GM12878 (cell line): ENCODE measurements around the gene CDK11B. TPM values are rescaled to one million over a fixed set of nuclear protein-coding genes. Genes with fewer than 3 reads are reported as not detected.
A peak's percentile ranks its signal among the peaks of the same experiment; 100 is the strongest.

Experiments
- ATF2 ChIP-seq: IDR thresholded peaks from 2 replicates; pipeline ENCODE4 v1.6.1; 2012; ENCODE audit warnings: low read length, inconsistent platforms
- CBX3 ChIP-seq: fragments of 200-600 bp; sonication (generic); IDR thresholded peaks from 2 replicates; pipeline ENCODE4 v1.6.1; 2016; ENCODE audit warnings: low read depth, borderline replicate concordance
- EGR1 ChIP-seq, 2 experiments: IDR thresholded peaks; 1 replicate in 1 of 2; 2 replicates in 1 of 2; pipeline ENCODE4 v1.6.1; 2011 to 2012; ENCODE audit warnings: low read depth in 2 of 2, low read length in 2 of 2, borderline replicate concordance in 1 of 2, mild to moderate bottlenecking in 1 of 2, moderate library complexity in 1 of 2
- IKZF2 ChIP-seq, 2 experiments: fragments of 450-650 bp; IDR thresholded peaks; 2 replicates each; pipeline ENCODE4 v1.6.1; 2017; ENCODE audit warnings: mild to moderate bottlenecking in 2 of 2, moderate library complexity in 2 of 2
- IRF5 ChIP-seq: fragments of 450-650 bp; IDR thresholded peaks from 2 replicates; pipeline ENCODE4 v1.6.1; 2017; ENCODE audit warnings: borderline replicate concordance
- NFYB ChIP-seq: IDR thresholded peaks from 2 replicates; pipeline ENCODE4 v1.6.1; 2011; ENCODE audit warnings: low read depth, mild to moderate bottlenecking, low read length, improper control_type of control experiment, moderate library complexity; ENCODE audit not compliant: insufficient read depth
- RBBP5 ChIP-seq: fragments of 200-600 bp; sonication (generic); conservative IDR thresholded peaks from 2 replicates; pipeline ENCODE4 v1.6.1; 2016
- SMC3 ChIP-seq: IDR thresholded peaks from 2 replicates; pipeline ENCODE4 v1.6.1; 2011; ENCODE audit warnings: low read length, improper control_type of control experiment, borderline replicate concordance
- SREBF1 ChIP-seq: IDR thresholded peaks from 2 replicates; pipeline ENCODE4 v1.6.1; 2012; ENCODE audit warnings: mild to moderate bottlenecking, low read length
- SREBF2 ChIP-seq: IDR thresholded peaks from 2 replicates; pipeline ENCODE4 v1.6.1; 2012; ENCODE audit warnings: mild to moderate bottlenecking, low read length
- ZZZ3 ChIP-seq: IDR thresholded peaks from 2 replicates; pipeline ENCODE4 v1.6.1; 2011; ENCODE audit warnings: low read depth; ENCODE audit not compliant: control insufficient read depth, insufficient read length
- polyA plus RNA-seq, 11 experiments: library from polyadenylated mRNA; depleted of rRNA in 4 of 11; unstranded in 6 of 11; stranded (reverse) in 5 of 11; fragments of >200 nt; fragmentation: Nextera tagmentation in 4 of 11; fragmentation: Illumina TruSeq in 1 of 11; extraction: Ambion mirVana in 4 of 11; extraction: Trizol in 1 of 11; gene quantifications; 1 replicate in 1 of 11; 2 replicates in 10 of 11; pipeline versions ENCODE4 v1.2.1 to v1.2.3, GENCODE V29; 2011 to 2016; ENCODE audit warnings: inconsistent platforms in 2 of 11, missing spikeins in 2 of 11, low read depth in 1 of 11
- total RNA-seq, 4 experiments: library from RNA; depleted of rRNA in 3 of 4; stranded (reverse); fragments of >200 nt in 3 of 4; fragmentation: Illumina TruSeq in 1 of 4; extraction: Trizol in 1 of 4; gene quantifications; 2 replicates each; pipeline versions ENCODE4 v1.2.1 to v1.2.3, GENCODE V29; 2013 to 2021

The CDK11B gene
- total and polyA plus RNA-seq, 10 of the 15 experiments (the other 5 are each of a cell fraction or from before 2014, with no cell fraction given), result 3.2 to 30.9 (median 18.0) TPM

GRCh38 chr1:1678581-1679380 is 20.0 kb upstream of the CDK11B start (continued):
- TF ChIP-seq NFYB (no peak), SREBF1 (no peak), SREBF2 (no peak), RBBP5 (no peak), IRF5 (no peak), CBX3 (no peak), ZZZ3 (no peak), ATF2 (no peak), IKZF2 (IDR thresholded peaks at IDR 0.05) (peak in 1 of 2 experiments; percentile 7; a peak in 1 of 4 replicates), SMC3 (peak; percentile 33; the same call in 1 of the 2 replicates), EGR1 (IDR thresholded peaks at IDR 0.05; ENCODE audit: borderline replicate concordance in 1 of 2, low read depth in 2 of 2, low read length in 2 of 2) (no peak)
- TF ChIP-seq, all 136 proteins: peak for 19
